Neural progenitor cell (in vitro differentiated cells): Measurements from ENCODE around the gene SEC22A. TPM values are rescaled to one million over a fixed set of nuclear protein-coding genes. Genes with fewer than 3 reads are reported as not detected.

ENCODE experiments used
- DNase-seq: peaks from one replicate; pipeline ENCODE4 v3.0.0-alpha.2; 2016; ENCODE audit warnings: low spot score
- H2AFZ ChIP-seq: fragments of 200-600 bp; sonication (generic); replicated peaks from 2 replicates; pipeline ENCODE4 v1.6.1; 2016; ENCODE audit warnings: antibody characterized with exemption
- H3F3A ChIP-seq: fragments of 200-600 bp; sonication (generic); 2 replicates; pipeline ENCODE4 v1.6.1; 2016; ENCODE audit warnings: antibody characterized with exemption, low read depth
- H3K27ac ChIP-seq: fragments of 200-600 bp; sonication (generic); 2 replicates; pipeline ENCODE4 v1.5.1; 2016; ENCODE audit warnings: mild to moderate bottlenecking
- H3K27me3 ChIP-seq: fragments of 200-600 bp; sonication (generic); 2 replicates; pipeline ENCODE4 v1.6.1; 2016; ENCODE audit warnings: mild to moderate bottlenecking, moderate library complexity
- H3K36me3 ChIP-seq: fragments of 200-600 bp; sonication (generic); 2 replicates; pipeline ENCODE4 v1.5.1; 2016
- H3K4me1 ChIP-seq: fragments of 200-600 bp; sonication (generic); 2 replicates; pipeline ENCODE4 v1.6.1; 2016; ENCODE audit warnings: mixed run types
- H3K4me2 ChIP-seq: fragments of 200-600 bp; sonication (generic); 2 replicates; pipeline ENCODE4 v1.6.1; 2016
- H3K4me3 ChIP-seq: fragments of 200-600 bp; sonication (generic); 2 replicates; pipeline ENCODE4 v1.5.1; 2016
- H3K79me2 ChIP-seq: fragments of 200-600 bp; sonication (generic); 2 replicates; pipeline ENCODE4 v1.6.1; 2016; ENCODE audit warnings: low read depth
- H3K9ac ChIP-seq: fragments of 200-600 bp; sonication (generic); 2 replicates; pipeline ENCODE4 v1.6.1; 2016
- H3K9me3 ChIP-seq: fragments of 200-600 bp; sonication (generic); 2 replicates; pipeline ENCODE4 v1.5.1; 2016; ENCODE audit warnings: low read depth
- H4K20me1 ChIP-seq: fragments of 200-600 bp; sonication (generic); 2 replicates; pipeline ENCODE4 v1.6.1; 2016; ENCODE audit warnings: low read depth
- H3K27ac Mint-ChIP-seq: 3 replicates; pipeline ENCODE4 v1.8.0; 2021; ENCODE audit warnings: mixed read lengths
- H3K27me3 Mint-ChIP-seq: 2 replicates; pipeline ENCODE4 v1.8.0; 2022; ENCODE audit warnings: low read depth, mild to moderate bottlenecking, inconsistent platforms, moderate library complexity, mixed read lengths; ENCODE audit not compliant: insufficient read depth
- H3K36me3 Mint-ChIP-seq: 3 replicates; pipeline ENCODE4 v1.8.0; 2021; ENCODE audit warnings: mixed read lengths
- H3K4me1 Mint-ChIP-seq: 3 replicates; pipeline ENCODE4 v1.8.0; 2021; ENCODE audit warnings: mixed read lengths
- H3K4me3 Mint-ChIP-seq: 3 replicates; pipeline ENCODE4 v1.8.0; 2021; ENCODE audit warnings: mild to moderate bottlenecking, moderate library complexity, mixed read lengths
- H3K9me3 Mint-ChIP-seq: 3 replicates; pipeline ENCODE4 v1.8.0; 2020; ENCODE audit warnings: mixed read lengths
- EZH2 ChIP-seq: fragments of 200-600 bp; sonication (generic); IDR thresholded peaks from 2 replicates; pipeline ENCODE4 v1.6.1; 2017; ENCODE audit warnings: antibody characterized with exemption, mild to moderate bottlenecking, moderate library complexity
- EZH2phosphoT487 ChIP-seq: fragments of 200-600 bp; sonication (generic); IDR thresholded peaks from 2 replicates; pipeline ENCODE4 v1.6.1; 2017; ENCODE audit warnings: antibody characterized with exemption
- total RNA-seq: library from RNA; depleted of rRNA; stranded (reverse); fragments of >200 nt; gene quantifications from 2 replicates; pipeline ENCODE4 v1.2.3, GENCODE V29; 2015; ENCODE audit warnings: low replicate concordance
- TF ChIP-seq, protein P1 (sequence below): fragments of 200-600 bp; sonication (generic); IDR thresholded peaks from 2 replicates; pipeline ENCODE4 v1.5.1; 2017; ENCODE audit warnings: antibody characterized with exemption, mild to moderate bottlenecking

SEC22A gene
- total RNA-seq, 1 donor from 2014 or later: 26.4 TPM

DNA sequence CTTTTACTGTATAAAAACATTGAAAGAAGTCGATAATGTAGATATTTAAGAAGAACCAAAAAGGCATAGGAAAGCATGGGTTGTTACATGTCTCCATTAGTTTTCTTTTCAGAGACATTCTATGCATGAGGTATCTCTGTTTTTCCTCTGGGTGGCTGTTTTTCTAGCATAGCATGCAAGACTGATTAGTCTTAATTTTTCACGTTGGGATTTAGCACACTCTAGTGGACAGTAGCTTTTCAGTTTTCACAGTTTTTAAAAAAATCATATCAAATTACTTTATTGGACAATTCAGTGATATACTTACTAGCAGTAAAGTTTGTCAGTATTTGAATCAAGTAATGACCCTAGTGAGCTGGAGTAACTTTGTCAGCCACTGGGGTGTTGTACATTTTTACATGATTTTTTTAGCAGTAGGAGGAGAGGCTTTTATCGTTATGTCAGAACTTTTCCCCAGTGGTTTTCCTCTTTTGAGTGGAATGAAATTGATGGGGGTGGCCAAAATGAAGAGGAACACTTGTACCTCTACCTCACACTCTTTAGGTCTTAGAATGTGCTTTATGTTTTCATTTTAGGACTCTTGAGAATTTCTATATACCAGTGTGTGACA, 57.2 kb downstream of the SEC22A start:
- Histone ChIP-seq H3K9me3 (no peaks in the 10 kb centered on the region), H3K27ac (no peak overlapping the region), H3F3A (no peaks in the 10 kb centered on the region), H3K4me2 (no peak overlapping the region), H3K79me2 (no peaks in the 10 kb centered on the region), H3K4me1 (no peaks in the 10 kb centered on the region), H3K9ac (no peak overlapping the region), H3K4me3 (no peak overlapping the region), H2AFZ (no peak overlapping the region), H3K36me3 (no peaks in the 10 kb centered on the region), H4K20me1 (no peaks in the 10 kb centered on the region), H3K27me3 (no peaks in the 10 kb centered on the region)
- Mint-ChIP-seq H3K4me1 (no peaks in the 10 kb centered on the region), H3K4me3 (no peak overlapping the region), H3K27me3 (no peaks in the 10 kb centered on the region), H3K9me3 (no peaks in the 10 kb centered on the region), H3K27ac (no peak overlapping the region), H3K36me3 (no peaks in the 10 kb centered on the region)
- DNase-seq: no peak
- TF ChIP-seq EZH2phosphoT487 (no peak), EZH2 (no peak)
- TF ChIP-seq, protein P1, sequence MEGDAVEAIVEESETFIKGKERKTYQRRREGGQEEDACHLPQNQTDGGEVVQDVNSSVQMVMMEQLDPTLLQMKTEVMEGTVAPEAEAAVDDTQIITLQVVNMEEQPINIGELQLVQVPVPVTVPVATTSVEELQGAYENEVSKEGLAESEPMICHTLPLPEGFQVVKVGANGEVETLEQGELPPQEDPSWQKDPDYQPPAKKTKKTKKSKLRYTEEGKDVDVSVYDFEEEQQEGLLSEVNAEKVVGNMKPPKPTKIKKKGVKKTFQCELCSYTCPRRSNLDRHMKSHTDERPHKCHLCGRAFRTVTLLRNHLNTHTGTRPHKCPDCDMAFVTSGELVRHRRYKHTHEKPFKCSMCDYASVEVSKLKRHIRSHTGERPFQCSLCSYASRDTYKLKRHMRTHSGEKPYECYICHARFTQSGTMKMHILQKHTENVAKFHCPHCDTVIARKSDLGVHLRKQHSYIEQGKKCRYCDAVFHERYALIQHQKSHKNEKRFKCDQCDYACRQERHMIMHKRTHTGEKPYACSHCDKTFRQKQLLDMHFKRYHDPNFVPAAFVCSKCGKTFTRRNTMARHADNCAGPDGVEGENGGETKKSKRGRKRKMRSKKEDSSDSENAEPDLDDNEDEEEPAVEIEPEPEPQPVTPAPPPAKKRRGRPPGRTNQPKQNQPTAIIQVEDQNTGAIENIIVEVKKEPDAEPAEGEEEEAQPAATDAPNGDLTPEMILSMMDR: peak; percentile 53

DNA sequence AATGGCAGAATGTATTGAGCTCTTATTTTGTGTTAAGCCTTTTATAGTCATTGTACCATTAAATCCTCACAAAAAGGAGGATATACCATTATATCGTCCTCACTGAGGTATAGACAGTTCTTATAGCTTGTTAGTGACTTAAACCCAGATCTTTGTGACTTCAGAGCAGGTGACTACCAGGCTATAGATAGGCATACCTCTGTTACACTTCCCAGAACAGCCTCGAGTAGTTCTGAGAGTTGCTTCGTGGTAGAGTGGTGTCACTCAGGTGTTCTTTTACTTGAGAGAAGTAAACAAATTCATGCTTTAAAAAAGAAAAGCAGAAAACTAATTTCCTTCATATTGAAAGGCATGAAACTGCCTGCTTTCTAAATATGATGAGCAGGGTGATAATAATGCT, 59.9 kb downstream of the SEC22A start:
- Mint-ChIP-seq H3K27me3 (no peaks in the 10 kb centered on the region), H3K27ac (no peak overlapping the region)
- TF ChIP-seq EZH2: no peak
- TF ChIP-seq EZH2phosphoT487: no peak
- TF ChIP-seq, protein P1: no peak

DNA sequence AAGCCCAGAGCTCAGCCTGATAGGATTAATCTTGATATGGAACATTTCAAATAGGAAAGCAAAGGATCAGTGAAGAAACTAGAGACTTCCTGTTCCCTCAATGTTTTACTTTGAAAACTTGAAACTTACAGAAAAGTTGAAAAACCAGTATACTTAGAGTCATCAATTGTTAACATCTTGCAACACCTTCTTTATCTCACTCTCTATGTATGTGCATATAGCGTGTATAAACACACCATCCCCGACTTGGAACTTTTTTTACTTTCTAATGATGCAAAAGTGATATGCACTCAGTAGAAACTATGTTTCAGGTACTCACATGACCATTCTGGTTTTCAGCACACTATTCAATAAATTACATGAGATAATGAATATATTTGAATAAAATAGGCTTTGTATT, 60.5 kb downstream of the SEC22A start:
- Mint-ChIP-seq H3K36me3 (peaks cover 19% of the 10 kb centered on the region), H3K9me3 (peaks cover 5% of the 10 kb centered on the region), H3K4me3 (no peak overlapping the region), H3K4me1 (no peaks in the 10 kb centered on the region), H3K27ac (no peak overlapping the region), H3K27me3 (no peaks in the 10 kb centered on the region)
- H4K20me1 ChIP-seq: no peaks in the 10 kb centered on the region
- no peaks in the 10 kb centered on the region for H3K9me3 ChIP-seq
- H3F3A ChIP-seq: no peaks in the 10 kb centered on the region
- no peak overlapping the region for H3K4me2 ChIP-seq
- H3K9ac ChIP-seq: no peak overlapping the region
- no peaks in the 10 kb centered on the region for H3K79me2 ChIP-seq
- H2AFZ ChIP-seq: no peak overlapping the region
- no peak overlapping the region for H3K27ac ChIP-seq
- H3K36me3 ChIP-seq: no peaks in the 10 kb centered on the region
- no peaks in the 10 kb centered on the region for H3K27me3 ChIP-seq
- no peak overlapping the region for H3K4me3 ChIP-seq
- DNase-seq: no peak
- TF ChIP-seq EZH2phosphoT487 (no peak), EZH2 (no peak)
- TF ChIP-seq, protein P1: no peak
- H3K4me1 ChIP-seq: no peaks in the 10 kb centered on the region

More for the DNA sequence above, 59.9 kb downstream of the SEC22A start:
- H3K9ac ChIP-seq: no peak overlapping the region
- no peaks in the 10 kb centered on the region for H3K79me2 ChIP-seq
- no peak overlapping the region for H3K27ac ChIP-seq
- Mint-ChIP-seq H3K4me1 (no peaks in the 10 kb centered on the region), H3K9me3 (peaks cover 3% of the 10 kb centered on the region), H3K36me3 (peaks cover 15% of the 10 kb centered on the region), H3K4me3 (no peak overlapping the region)
- DNase-seq: no peak
- no peak overlapping the region for H3K4me2 ChIP-seq
- H3K9me3 ChIP-seq: no peaks in the 10 kb centered on the region
- H3F3A ChIP-seq: no peaks in the 10 kb centered on the region
- H4K20me1 ChIP-seq: no peaks in the 10 kb centered on the region
- H3K27me3 ChIP-seq: no peaks in the 10 kb centered on the region
- no peak overlapping the region for H2AFZ ChIP-seq
- H3K4me3 ChIP-seq: no peak overlapping the region
- H3K36me3 ChIP-seq: no peaks in the 10 kb centered on the region
- no peaks in the 10 kb centered on the region for H3K4me1 ChIP-seq
